IMR-90 (cell line): ENCODE measurements around the gene DNAJB12. TPM values are rescaled to one million over a fixed set of nuclear protein-coding genes. Genes with fewer than 3 reads are reported as not detected.

Source experiments
- ATAC-seq: fragments of 200-7000 bp; cut with Tn5 transposase; 2 replicates; pipeline ENCODE4 v1.9.1; 2020; ENCODE audit warnings: low read depth, mild to moderate bottlenecking, moderate library complexity
- BruUV-seq: library from RNA; stranded (reverse); fragments of 400-500 nt; replicated peaks from 2 replicates; lab custom pipeline; 2021; lab: Mats Ljungman, UMichigan
- CTCF ChIA-PET: fragments of 300-600 bp; formaldehyde crosslinking; extraction: SDS; loops from one replicate; lab custom pipeline; 2021; ENCODE audit warnings: antibody characterized with exemption; lab: Yijun Ruan, JAX
- POLR2A ChIA-PET: fragments of 300-600 bp; sonication (Branson Sonifier 250); formaldehyde crosslinking; loops from one replicate; lab custom pipeline; 2022; ENCODE audit warnings: antibody characterized with exemption; ENCODE audit not compliant: unreplicated experiment; lab: Charles Lee
- DNase-seq: peaks from one replicate; pipeline ENCODE4 v3.0.0; 2013
- H2AFZ ChIP-seq: replicated peaks from 2 replicates; pipeline ENCODE3; 2013; ENCODE audit warnings: low read length, mild to moderate bottlenecking; ENCODE audit not compliant: poor library complexity
- H2AK5ac ChIP-seq: 2 replicates; pipeline ENCODE4 v1.6.1; 2013; ENCODE audit warnings: low read depth, low read length, inconsistent platforms
- H2AK9ac ChIP-seq: replicated peaks from 2 replicates; pipeline ENCODE3; 2013; ENCODE audit warnings: mild to moderate bottlenecking, low read depth, low read length, moderate library complexity; ENCODE audit not compliant: poor library complexity
- H2BK120ac ChIP-seq: 2 replicates; pipeline ENCODE4 v1.6.1; 2013; ENCODE audit warnings: low read depth, low read length, inconsistent platforms
- H2BK15ac ChIP-seq: 3 replicates; pipeline ENCODE4 v1.6.1; 2013; ENCODE audit warnings: low read depth, low read length, inconsistent platforms
- H2BK20ac ChIP-seq: 2 replicates; pipeline ENCODE4 v1.6.1; 2013; ENCODE audit warnings: low read depth, mild to moderate bottlenecking, inconsistent platforms, low read length, moderate library complexity
- H2BK5ac ChIP-seq: 2 replicates; pipeline ENCODE4 v1.6.1; 2013; ENCODE audit warnings: mild to moderate bottlenecking, low read depth, low read length, inconsistent platforms; ENCODE audit not compliant: poor library complexity, severe bottlenecking
- H3K14ac ChIP-seq: replicated peaks from 2 replicates; pipeline ENCODE4 v1.6.1; 2013; ENCODE audit warnings: low read depth, low read length, inconsistent platforms
- H3K18ac ChIP-seq: 2 replicates; pipeline ENCODE4 v1.6.1; 2013; ENCODE audit warnings: low read depth, low read length, control low read depth
- H3K23ac ChIP-seq: 2 replicates; pipeline ENCODE4 v1.6.1; 2013; ENCODE audit warnings: low read depth, low read length, inconsistent platforms
- H3K27ac ChIP-seq: 2 replicates; pipeline ENCODE4 v1.5.1; 2013; ENCODE audit warnings: mild to moderate bottlenecking, control low read depth, low read length; ENCODE audit not compliant: insufficient read depth
- H3K27me3 ChIP-seq: 2 replicates; pipeline ENCODE4 v1.6.1; 2013; ENCODE audit warnings: low read length; ENCODE audit not compliant: control insufficient read depth, insufficient read depth
- H3K36me3 ChIP-seq: 2 replicates; pipeline ENCODE4 v1.6.1; 2013; ENCODE audit warnings: low read length, mixed read lengths; ENCODE audit not compliant: control insufficient read depth, insufficient read depth
- H3K4ac ChIP-seq: 2 replicates; pipeline ENCODE4 v1.6.1; 2013; ENCODE audit warnings: low read depth, low read length, inconsistent platforms
- H3K4me1 ChIP-seq: 2 replicates; pipeline ENCODE4 v1.6.1; 2013; ENCODE audit warnings: low read length, mixed read lengths; ENCODE audit not compliant: control insufficient read depth, insufficient read depth
- H3K4me2 ChIP-seq: 2 replicates; pipeline ENCODE4 v1.6.1; 2013; ENCODE audit warnings: low read depth, mild to moderate bottlenecking, control low read depth, low read length, moderate library complexity
- H3K4me3 ChIP-seq: 2 replicates; pipeline ENCODE4 v1.5.1; 2013; ENCODE audit warnings: low read depth, mild to moderate bottlenecking, control low read depth, low read length, moderate library complexity; ENCODE audit not compliant: insufficient read depth
- H3K56ac ChIP-seq: 2 replicates; pipeline ENCODE4 v1.6.1; 2013; ENCODE audit warnings: low read length, inconsistent platforms; ENCODE audit not compliant: insufficient read depth; ENCODE audit errors: extremely low read depth
- H3K79me1 ChIP-seq, 2 experiments: 2 replicates each; pipeline ENCODE4 v1.6.1; 2013; ENCODE audit warnings: low read length in 2 of 2, inconsistent platforms in 1 of 2, low read depth in 1 of 2
- H3K9ac ChIP-seq: 2 replicates; pipeline ENCODE4 v1.6.1; 2013; ENCODE audit warnings: low read depth, low read length, control low read depth
- H3K9me1 ChIP-seq: 2 replicates; pipeline ENCODE4 v1.6.1; 2013; ENCODE audit warnings: low read length, inconsistent platforms; ENCODE audit not compliant: insufficient read depth
- H3K9me3 ChIP-seq: 2 replicates; pipeline ENCODE4 v1.6.1; 2013; ENCODE audit warnings: low read length; ENCODE audit not compliant: control insufficient read depth, insufficient read depth
- H4K20me1 ChIP-seq: 2 replicates; pipeline ENCODE4 v1.6.1; 2013; ENCODE audit warnings: low read length, inconsistent platforms; ENCODE audit not compliant: insufficient read depth
- H4K5ac ChIP-seq: 2 replicates; pipeline ENCODE4 v1.6.1; 2013; ENCODE audit warnings: mild to moderate bottlenecking, low read depth, low read length, control low read depth
- H4K8ac ChIP-seq, 2 experiments: 2 replicates each; pipeline ENCODE4 v1.6.1; 2013; ENCODE audit warnings: low read depth in 2 of 2, low read length in 2 of 2, control low read depth in 1 of 2, inconsistent platforms in 1 of 2
- H4K91ac ChIP-seq: 2 replicates; pipeline ENCODE4 v1.6.1; 2013; ENCODE audit warnings: low read depth, low read length, inconsistent platforms; ENCODE audit not compliant: insufficient read depth
- CTCF ChIP-seq: conservative IDR thresholded peaks from 2 replicates; pipeline ENCODE4 v1.5.1; 2012; ENCODE audit warnings: mild to moderate bottlenecking, low read depth, low read length, improper control_type of control experiment
- RAD21 ChIP-seq: IDR thresholded peaks from 2 replicates; pipeline ENCODE4 v1.6.1; 2012; ENCODE audit warnings: low read length, improper control_type of control experiment
- RCOR1 ChIP-seq: IDR thresholded peaks from 2 replicates; pipeline ENCODE4 v1.6.1; 2012; ENCODE audit warnings: mild to moderate bottlenecking, low read length, improper control_type of control experiment; ENCODE audit not compliant: insufficient replicate concordance
- RFX5 ChIP-seq: IDR thresholded peaks from 2 replicates; pipeline ENCODE4 v1.8.0; 2012; ENCODE audit warnings: low read depth, mild to moderate bottlenecking, low read length, moderate library complexity
- WGBS, 2 experiments: methylation state at CpG; one replicate each; pipeline versions ENCODE4 v1.1.5 to v1.1.7; 2013; ENCODE audit warnings: missing lambda C conversion rate in 2 of 2; ENCODE audit not compliant: insufficient read length in 1 of 2; ENCODE audit errors: extremely low coverage in 2 of 2; 5-methylcytosine and 5-hydroxymethylcytosine counted together
- dilution Hi-C: fragments of 300-500 bp; cut with HindIII; formaldehyde crosslinking; loops from one replicate; pipeline ENCODE4 v1.14.3; 2018; ENCODE audit warnings: low sequenced_read_pairs; ENCODE audit not compliant: unreplicated experiment
- in situ Hi-C: fragments of 300-500 bp; cut with MboI; formaldehyde crosslinking; loops from 3 replicates; pipeline ENCODE4 v1.14.3; 2019; ENCODE audit warnings: low sequenced_read_pairs, inconsistent platforms, mixed read lengths
- intact Hi-C: fragments of 100-400 bp; cut with micrococcal nuclease; formaldehyde crosslinking; loops from 2 replicates; pipeline ENCODE4 v1.10.0; 2022
- polyA plus RNA-seq, 3 experiments: library from polyadenylated mRNA; depleted of rRNA; stranded (reverse); fragments of >200 nt; gene quantifications; 2 replicates each; pipeline ENCODE4 v1.2.3, GENCODE V29; 2012; ENCODE audit warnings: low replicate concordance in 1 of 3
- total RNA-seq: library from RNA; depleted of rRNA; stranded (reverse); fragments of >200 nt; gene quantifications from 2 replicates; pipeline ENCODE4 v1.2.3, GENCODE V29; 2012

The DNAJB12 gene
- total and polyA plus RNA-seq, 2 of the 4 experiments (the other 2 are of a cell fraction), result 18.3 to 24.0 TPM

- TF ChIP-seq RCOR1 (no peak), CTCF (no peak), RAD21 (no peak), RFX5 (no peak)
- intact Hi-C loops, result loop anchor here (2.0 kb wide), 2 partner anchors 260 to 328 kb away; partner anchors contain the start of gene MCU
- peaks cover 3% of the 10 kb centered on the region for H3K9me1 ChIP-seq
Observed at GRCh38 chr10:72365106-72365895, 10.6 kb upstream of the DNAJB12 start.

More at GRCh38 chr10:72365106-72365895, 10.6 kb upstream of the DNAJB12 start:
- H3K36me3 ChIP-seq, result peaks cover 7% of the 10 kb centered on the region; the same call in 1 of the 2 replicates
- no peaks in the 10 kb centered on the region for H3K27me3 ChIP-seq
- H4K8ac ChIP-seq, result peak overlapping the region; percentile 57 to 97; a peak in 2 of 4 replicates
- no peak overlapping the region for H4K5ac ChIP-seq
- H2AK5ac ChIP-seq, result peak overlapping the region; percentile 19; the same call in 1 of the 2 replicates
- H3K23ac ChIP-seq, result no peak overlapping the region
- BruUV-seq, result no TSS peak
- H3K4me1 ChIP-seq, result peaks cover 12% of the 10 kb centered on the region
- no peaks in the 10 kb centered on the region for H4K20me1 ChIP-seq
- H3K56ac ChIP-seq, result no peak overlapping the region
- ChIA-PET CTCF (interaction anchor here (0.6 to 1.6 kb wide), 4 partner anchors 10 to 465 kb away, joined by 3 to 5 read pairs (median 4); partner anchors contain the start of gene DNAJB12), POLR2A (no interaction called here)
- no peak overlapping the region for H2BK5ac ChIP-seq
- no peak overlapping the region for H2BK20ac ChIP-seq
- DNase-seq (no peak), ATAC-seq (no peak)
- dilution Hi-C loops, result no loop called here
- in situ Hi-C loops, result loop anchor here (10.0 kb wide), 1 partner anchor 700 kb away; no protein-coding TSS in a partner anchor
- H3K18ac ChIP-seq, result no peak overlapping the region
- no peak overlapping the region for H4K91ac ChIP-seq
- H2AK9ac ChIP-seq, result no peak overlapping the region
- WGBS, 2 experiments, result 100% methylated on average over 1 of the region's 7 CpGs; no CpG with 5 or more reads in 1 of the 2 experiments
- no peak overlapping the region for H3K14ac ChIP-seq
- H3K4ac ChIP-seq, result peak overlapping the region; percentile 6; the same call in 1 of the 2 replicates
- no peak overlapping the region for H2BK120ac ChIP-seq
- H3K4me3 ChIP-seq, result no peak overlapping the region
- H2BK15ac ChIP-seq, result no peak overlapping the region
- no peaks in the 10 kb centered on the region for H3K79me1 ChIP-seq
- no peak overlapping the region for H2AFZ ChIP-seq
- no peak overlapping the region for H3K9ac ChIP-seq
- no peak overlapping the region for H3K27ac ChIP-seq
- no peaks in the 10 kb centered on the region for H3K9me3 ChIP-seq
- no peak overlapping the region for H3K4me2 ChIP-seq
